ENCODE data around the gene MEI4. TPM values are rescaled to one million over a fixed set of nuclear protein-coding genes. Genes with fewer than 3 reads are reported as not detected.

MEI4 gene
- total and polyA plus RNA-seq, 2 of the 8 experiments (the other 6 are each of a cell fraction or from before 2014, with no cell fraction given): 0.05 to 0.24 TPM

DNA sequence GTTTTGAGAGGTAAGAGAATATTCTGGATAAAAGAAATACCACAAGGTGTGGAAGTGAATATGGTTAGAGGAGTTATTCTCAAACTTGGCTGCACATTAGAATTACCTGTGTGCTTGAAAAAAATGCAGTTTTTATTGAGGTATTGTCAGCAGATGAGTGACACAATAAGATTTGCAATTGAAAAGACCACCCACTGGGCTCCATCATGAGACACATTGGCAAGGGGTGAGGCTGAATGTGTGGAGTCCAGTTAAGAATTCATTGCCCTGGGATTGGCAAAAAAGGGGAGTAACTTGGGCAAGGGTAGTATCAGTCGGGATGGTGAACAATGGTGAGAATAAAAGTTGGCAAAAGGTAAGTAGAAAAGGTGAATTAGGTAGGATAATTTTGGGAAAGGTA, 63.5 kb downstream of the MEI4 start:
- no peak overlapping the region for H2BK15ac ChIP-seq (ENCODE audit: low read length)
- FAIRE-seq (no peak), DNase-seq (ENCODE audit: low read depth in 1 of 2, low spot score in 2 of 2) (no peak)
- no peak overlapping the region for H4K8ac ChIP-seq (ENCODE audit: extremely low read depth, insufficient read depth, low read length)
- no peak overlapping the region for H3K4ac ChIP-seq (replicated peaks; ENCODE audit: insufficient read length, low read depth, low read length)
- no peak overlapping the region for H4K5ac ChIP-seq (ENCODE audit: insufficient read length, low read depth, low read length)
- H3K79me1 ChIP-seq (ENCODE audit: low read depth, low read length): no peaks in the 10 kb centered on the region
- no peak overlapping the region for H3K9ac ChIP-seq (replicated peaks in 1 of 4; ENCODE audit: extremely low read depth in 1 of 4, low read depth in 3 of 4, low read length in 3 of 4)
- H3K56ac ChIP-seq (replicated peaks; ENCODE audit: insufficient read length, low read depth, low read length): no peak overlapping the region
- H3K4me1 ChIP-seq (replicated peaks in 1 of 4; ENCODE audit: control insufficient read depth in 3 of 4, insufficient read depth in 4 of 4, low read length in 3 of 4): peaks cover 0 to 6% (median 0%) of the 10 kb centered on the region in 4 experiments; a peak in 1 of 7 replicates
- ChIA-PET POLR2A (ENCODE audit: partially characterized antibody) (no interaction called here), CTCF (ENCODE audit: partially characterized antibody) (no interaction called here)
- no peak overlapping the region for H2BK20ac ChIP-seq (ENCODE audit: low read length)
- H3K4me2 ChIP-seq (ENCODE audit: insufficient read depth in 1 of 2, low read depth in 2 of 2, low read length in 2 of 2): no peak overlapping the region
- no peak overlapping the region for H4K91ac ChIP-seq (replicated peaks; ENCODE audit: insufficient read length, low read length)
- no peaks in the 10 kb centered on the region for H3K36me3 ChIP-seq (ENCODE audit: control insufficient read depth in 2 of 4, insufficient read depth in 4 of 4, low read length in 3 of 4)
- H2BK120ac ChIP-seq (replicated peaks; ENCODE audit: low read depth, low read length): no peak overlapping the region
- no peak for TF ChIP-seq POLR2A (IDR thresholded peaks at IDR 0.05; ENCODE audit: control extremely low read depth in 1 of 2, low read depth in 2 of 2, low read length in 2 of 2)
- no peak for TF ChIP-seq EP300 (IDR thresholded peaks at IDR 0.05; ENCODE audit: borderline replicate concordance in 1 of 2, low read depth in 2 of 2, low read length in 2 of 2)
- peak; percentile 49 for TF ChIP-seq NANOG (IDR thresholded peaks at IDR 0.05; ENCODE audit: insufficient read depth, low read depth, low read length, poor library complexity, severe bottlenecking)
- TF ChIP-seq EZH2 (IDR thresholded peaks at IDR 0.05; ENCODE audit: low read depth, low read length, severe bottlenecking): no peak
- TF ChIP-seq, protein P1, sequence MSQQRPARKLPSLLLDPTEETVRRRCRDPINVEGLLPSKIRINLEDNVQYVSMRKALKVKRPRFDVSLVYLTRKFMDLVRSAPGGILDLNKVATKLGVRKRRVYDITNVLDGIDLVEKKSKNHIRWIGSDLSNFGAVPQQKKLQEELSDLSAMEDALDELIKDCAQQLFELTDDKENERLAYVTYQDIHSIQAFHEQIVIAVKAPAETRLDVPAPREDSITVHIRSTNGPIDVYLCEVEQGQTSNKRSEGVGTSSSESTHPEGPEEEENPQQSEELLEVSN (IDR thresholded peaks at IDR 0.05): no peak
- TF ChIP-seq POU5F1 (IDR thresholded peaks at IDR 0.05; ENCODE audit: low read depth, low read length): 0 out of 2 replicates have a peak, but pooled peaks have one; percentile 23
- no peak overlapping the region for H3K23ac ChIP-seq (ENCODE audit: insufficient read length)
- no peak overlapping the region for H2AK5ac ChIP-seq (ENCODE audit: low read depth, low read length)
- no peak overlapping the region for H3K18ac ChIP-seq (ENCODE audit: extremely low read depth, low read length)
- H4K20me1 ChIP-seq (replicated peaks in 1 of 2; ENCODE audit: control insufficient read depth in 1 of 2, insufficient read depth in 2 of 2, low read length in 2 of 2): no peaks in the 10 kb centered on the region
- H2AFZ ChIP-seq (ENCODE audit: low read length): no peak overlapping the region
- H2BK12ac ChIP-seq (ENCODE audit: low read depth, low read length): no peak overlapping the region
- 80% methylated on average over 1 of the region's 1 CpG; no CpG with 5 or more reads in 1 of the 2 experiments for WGBS, 2 experiments (ENCODE audit: extremely low coverage in 1 of 2, insufficient coverage in 1 of 2, insufficient read length in 1 of 2, insufficient replicate concordance in 2 of 2, low coverage in 1 of 2, low lambda C conversion rate in 2 of 2, missing lambda C conversion rate in 1 of 2)
- no peaks in the 10 kb centered on the region for H3K27me3 ChIP-seq (replicated peaks in 1 of 4; ENCODE audit: control insufficient read depth in 3 of 4, extremely low read depth in 1 of 4, insufficient read depth in 3 of 4, low read length in 3 of 4)
- H3K14ac ChIP-seq (ENCODE audit: insufficient read length): no peak overlapping the region
- no peak overlapping the region for H3K4me3 ChIP-seq (ENCODE audit: extremely low read depth in 1 of 4, insufficient read depth in 2 of 4, low read depth in 3 of 4, low read length in 4 of 4)
- H3K23me2 ChIP-seq (ENCODE audit: low read depth, low read length): no peaks in the 10 kb centered on the region
- H3K9me3 ChIP-seq (ENCODE audit: insufficient read depth in 2 of 2, low read depth in 1 of 2, low read length in 1 of 2): no peaks in the 10 kb centered on the region
- 0 out of 2 replicates have a peak overlapping the region, but pooled peaks have one; percentile 39 for H2BK5ac ChIP-seq (ENCODE audit: low read depth, low read length)
- H3K27ac ChIP-seq (ENCODE audit: low read depth, low read length): no peak overlapping the region
- H3K79me2 ChIP-seq (ENCODE audit: control insufficient read depth in 1 of 2, insufficient read depth in 2 of 2, low read length in 2 of 2): no peaks in the 10 kb centered on the region

Data from H1 (cell line).